Gastrocnemius medialis (tissue), 4 donors: ENCODE data around the gene PLCG1.

Experiments
- POLR2A ChIP-seq, 2 donors: fragments of 450-650 bp; IDR thresholded peaks; one replicate each; pipeline ENCODE4 v1.6.1; 2017; ENCODE audit warnings: antibody characterized with exemption in 2 of 2, mild to moderate bottlenecking in 2 of 2, moderate library complexity in 2 of 2
- TF ChIP-seq, protein P1 (sequence below), 5 experiments: fragments of 450-650 bp in 3 of 5; fragments of 200-600 bp in 2 of 5; sonication (generic) in 2 of 5; IDR thresholded peaks in 4 of 5; conservative IDR thresholded peaks in 1 of 5; 1 replicate in 4 of 5; 2 replicates in 1 of 5; pipeline ENCODE4 v1.5.1; 2016 to 2019; ENCODE audit warnings: antibody characterized with exemption in 5 of 5, mild to moderate bottlenecking in 3 of 5, moderate library complexity in 3 of 5

DNA sequence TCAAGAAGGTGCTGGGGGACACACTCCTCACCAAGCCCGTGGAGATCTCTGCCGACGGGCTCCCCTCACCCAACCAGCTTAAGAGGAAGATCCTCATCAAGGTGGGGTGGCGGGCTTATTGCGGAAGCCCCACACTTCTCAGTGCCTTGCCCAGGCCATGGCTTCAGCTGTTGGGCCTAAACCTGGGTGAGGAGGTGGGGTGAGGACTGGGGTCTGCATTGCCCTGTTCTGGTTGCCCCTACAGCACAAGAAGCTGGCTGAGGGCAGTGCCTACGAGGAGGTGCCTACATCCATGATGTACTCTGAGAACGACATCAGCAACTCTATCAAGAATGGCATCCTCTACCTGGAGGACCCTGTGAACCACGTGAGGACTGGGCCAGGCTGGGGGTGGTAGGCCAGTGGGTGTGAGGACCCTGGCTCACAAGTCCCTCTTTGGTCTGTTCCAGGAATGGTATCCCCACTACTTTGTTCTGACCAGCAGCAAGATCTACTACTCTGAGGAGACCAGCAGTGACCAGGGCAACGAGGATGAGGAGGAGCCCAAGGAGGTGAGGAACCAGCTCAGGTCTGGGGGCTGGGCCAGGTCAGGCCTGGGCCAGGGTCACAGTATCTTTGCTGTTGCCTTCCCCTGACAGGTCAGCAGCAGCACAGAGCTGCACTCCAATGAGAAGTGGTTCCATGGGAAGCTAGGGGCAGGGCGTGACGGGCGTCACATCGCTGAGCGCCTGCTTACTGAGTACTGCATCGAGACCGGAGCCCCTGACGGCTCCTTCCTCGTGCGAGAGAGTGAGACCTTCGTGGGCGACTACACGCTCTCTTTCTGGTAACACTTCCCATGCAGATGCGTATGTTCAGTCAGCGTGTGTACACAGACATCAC lies 27.9 kb downstream of the PLCG1 start:
- no peak for TF ChIP-seq POLR2A (IDR thresholded peaks at IDR 0.05)
- TF ChIP-seq, protein P1, sequence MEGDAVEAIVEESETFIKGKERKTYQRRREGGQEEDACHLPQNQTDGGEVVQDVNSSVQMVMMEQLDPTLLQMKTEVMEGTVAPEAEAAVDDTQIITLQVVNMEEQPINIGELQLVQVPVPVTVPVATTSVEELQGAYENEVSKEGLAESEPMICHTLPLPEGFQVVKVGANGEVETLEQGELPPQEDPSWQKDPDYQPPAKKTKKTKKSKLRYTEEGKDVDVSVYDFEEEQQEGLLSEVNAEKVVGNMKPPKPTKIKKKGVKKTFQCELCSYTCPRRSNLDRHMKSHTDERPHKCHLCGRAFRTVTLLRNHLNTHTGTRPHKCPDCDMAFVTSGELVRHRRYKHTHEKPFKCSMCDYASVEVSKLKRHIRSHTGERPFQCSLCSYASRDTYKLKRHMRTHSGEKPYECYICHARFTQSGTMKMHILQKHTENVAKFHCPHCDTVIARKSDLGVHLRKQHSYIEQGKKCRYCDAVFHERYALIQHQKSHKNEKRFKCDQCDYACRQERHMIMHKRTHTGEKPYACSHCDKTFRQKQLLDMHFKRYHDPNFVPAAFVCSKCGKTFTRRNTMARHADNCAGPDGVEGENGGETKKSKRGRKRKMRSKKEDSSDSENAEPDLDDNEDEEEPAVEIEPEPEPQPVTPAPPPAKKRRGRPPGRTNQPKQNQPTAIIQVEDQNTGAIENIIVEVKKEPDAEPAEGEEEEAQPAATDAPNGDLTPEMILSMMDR (IDR thresholded peaks at IDR 0.05 in 4 of 5, conservative IDR thresholded peaks at IDR 0.05 in 1 of 5), result no peak
